ENCODE results near the gene ALOX12B. TPM values are rescaled to one million over a fixed set of nuclear protein-coding genes. Genes with fewer than 3 reads are reported as not detected.

ALOX12B gene
- total RNA-seq, 1 donor from 2014 or later = 1.4 TPM

DNA sequence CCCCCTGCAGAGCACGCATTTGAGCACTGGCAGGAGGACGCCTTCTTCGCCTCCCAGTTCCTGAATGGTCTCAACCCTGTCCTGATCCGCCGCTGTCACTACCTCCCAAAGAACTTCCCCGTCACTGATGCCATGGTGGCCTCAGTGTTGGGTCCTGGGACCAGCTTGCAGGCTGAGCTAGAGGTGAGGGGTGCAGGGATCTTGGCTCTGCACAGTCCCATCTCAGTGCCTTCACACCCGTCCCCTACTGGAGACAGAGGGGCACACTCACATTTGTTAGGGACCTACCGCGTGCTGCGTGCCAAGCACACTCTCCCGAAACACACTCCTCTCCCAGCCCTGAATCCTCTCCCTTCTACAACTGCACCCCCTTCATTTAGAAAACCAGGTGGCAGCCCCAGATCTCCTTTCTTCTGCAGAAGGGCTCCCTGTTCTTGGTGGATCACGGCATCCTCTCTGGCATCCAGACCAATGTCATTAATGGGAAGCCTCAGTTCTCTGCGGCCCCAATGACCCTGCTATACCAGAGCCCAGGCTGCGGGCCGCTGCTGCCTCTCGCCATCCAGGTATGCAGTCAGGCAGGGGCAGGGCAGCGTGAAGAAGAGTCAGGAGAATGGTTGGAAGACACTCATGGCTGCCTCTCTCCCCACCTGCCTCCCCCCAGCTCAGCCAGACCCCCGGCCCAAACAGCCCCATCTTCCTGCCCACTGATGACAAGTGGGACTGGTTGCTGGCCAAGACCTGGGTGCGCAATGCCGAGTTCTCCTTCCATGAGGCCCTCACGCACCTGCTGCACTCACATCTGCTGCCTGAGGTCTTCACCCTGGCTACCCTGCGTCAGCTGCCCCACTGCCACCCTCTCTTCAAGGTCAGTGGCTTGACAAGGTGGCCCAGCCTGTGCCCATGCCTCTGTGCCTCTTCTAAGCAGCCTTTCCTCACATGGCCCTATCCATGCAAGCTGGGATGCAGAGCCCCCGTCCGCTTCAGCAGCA, 42.4 kb downstream of the ALOX12B start:
- TF ChIP-seq, protein P1, sequence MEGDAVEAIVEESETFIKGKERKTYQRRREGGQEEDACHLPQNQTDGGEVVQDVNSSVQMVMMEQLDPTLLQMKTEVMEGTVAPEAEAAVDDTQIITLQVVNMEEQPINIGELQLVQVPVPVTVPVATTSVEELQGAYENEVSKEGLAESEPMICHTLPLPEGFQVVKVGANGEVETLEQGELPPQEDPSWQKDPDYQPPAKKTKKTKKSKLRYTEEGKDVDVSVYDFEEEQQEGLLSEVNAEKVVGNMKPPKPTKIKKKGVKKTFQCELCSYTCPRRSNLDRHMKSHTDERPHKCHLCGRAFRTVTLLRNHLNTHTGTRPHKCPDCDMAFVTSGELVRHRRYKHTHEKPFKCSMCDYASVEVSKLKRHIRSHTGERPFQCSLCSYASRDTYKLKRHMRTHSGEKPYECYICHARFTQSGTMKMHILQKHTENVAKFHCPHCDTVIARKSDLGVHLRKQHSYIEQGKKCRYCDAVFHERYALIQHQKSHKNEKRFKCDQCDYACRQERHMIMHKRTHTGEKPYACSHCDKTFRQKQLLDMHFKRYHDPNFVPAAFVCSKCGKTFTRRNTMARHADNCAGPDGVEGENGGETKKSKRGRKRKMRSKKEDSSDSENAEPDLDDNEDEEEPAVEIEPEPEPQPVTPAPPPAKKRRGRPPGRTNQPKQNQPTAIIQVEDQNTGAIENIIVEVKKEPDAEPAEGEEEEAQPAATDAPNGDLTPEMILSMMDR (IDR thresholded peaks at IDR 0.05) = no peak
- intact Hi-C loops (cut with micrococcal nuclease) = loop anchor here (5.0 kb wide), 1 partner anchor 53 kb away; no protein-coding TSS in a partner anchor
- Mint-ChIP-seq H3K4me1 (no peaks in the 10 kb centered on the region), H3K4me3 (no peak overlapping the region), H3K36me3 (ENCODE audit: low read depth) (no peaks in the 10 kb centered on the region), H3K9me3 (no peaks in the 10 kb centered on the region), H3K27ac (no peak overlapping the region), H3K27me3 (peaks cover 15% of the 10 kb centered on the region)
- ATAC-seq (ENCODE audit: low read depth) = no peak
- POLR2A ChIA-PET = no interaction called here
- CTCF ChIA-PET = interaction anchor here (1.0 kb wide), 1 partner anchor 12 kb away, joined by 3 read pairs; no protein-coding TSS in a partner anchor
- DNase-seq = no peak

DNA sequence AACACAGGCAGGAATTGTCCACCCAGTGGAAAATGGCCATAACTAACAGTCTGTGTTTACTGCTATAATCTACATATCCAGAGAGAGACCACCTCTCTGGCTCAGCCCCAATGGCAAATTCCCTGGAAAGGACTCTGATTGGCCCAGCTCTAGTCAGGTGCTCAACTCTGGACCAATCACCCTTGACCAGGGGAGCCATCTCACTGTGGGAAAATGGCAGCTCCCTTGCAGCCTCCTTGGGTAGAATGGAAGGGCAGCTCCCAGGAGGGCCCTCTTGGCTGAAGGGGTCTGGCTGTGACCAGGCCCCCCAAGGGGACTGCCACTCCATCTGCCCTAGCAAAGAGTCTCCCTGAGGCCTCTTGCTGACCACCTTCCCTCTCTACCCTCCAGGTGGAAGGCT, 45.5 kb downstream of the ALOX12B start:
- H3K4me1 Mint-ChIP-seq = peaks cover 3% of the 10 kb centered on the region
- POLR2A ChIA-PET = no interaction called here
- ATAC-seq (ENCODE audit: low read depth) (no peak), DNase-seq (no peak)
- TF ChIP-seq, protein P1 (IDR thresholded peaks at IDR 0.05) = no peak
- intact Hi-C loops (cut with micrococcal nuclease) = loop anchor here (1.0 to 5.0 kb wide), 4 partner anchors 50 to 299 kb away; no protein-coding TSS in a partner anchor
- no peak overlapping the region for H3K27ac Mint-ChIP-seq
- no peak overlapping the region for H3K4me3 Mint-ChIP-seq
- CTCF ChIA-PET = interaction anchor here (0.5 to 3.4 kb wide), 17 partner anchors 16 to 299 kb away, joined by 3 to 16 read pairs (median 4); partner anchors contain the start of gene RNF227
- no peaks in the 10 kb centered on the region for H3K9me3 Mint-ChIP-seq
- peaks cover 34% of the 10 kb centered on the region for H3K27me3 Mint-ChIP-seq
- H3K36me3 Mint-ChIP-seq (ENCODE audit: low read depth) = no peaks in the 10 kb centered on the region

DNA sequence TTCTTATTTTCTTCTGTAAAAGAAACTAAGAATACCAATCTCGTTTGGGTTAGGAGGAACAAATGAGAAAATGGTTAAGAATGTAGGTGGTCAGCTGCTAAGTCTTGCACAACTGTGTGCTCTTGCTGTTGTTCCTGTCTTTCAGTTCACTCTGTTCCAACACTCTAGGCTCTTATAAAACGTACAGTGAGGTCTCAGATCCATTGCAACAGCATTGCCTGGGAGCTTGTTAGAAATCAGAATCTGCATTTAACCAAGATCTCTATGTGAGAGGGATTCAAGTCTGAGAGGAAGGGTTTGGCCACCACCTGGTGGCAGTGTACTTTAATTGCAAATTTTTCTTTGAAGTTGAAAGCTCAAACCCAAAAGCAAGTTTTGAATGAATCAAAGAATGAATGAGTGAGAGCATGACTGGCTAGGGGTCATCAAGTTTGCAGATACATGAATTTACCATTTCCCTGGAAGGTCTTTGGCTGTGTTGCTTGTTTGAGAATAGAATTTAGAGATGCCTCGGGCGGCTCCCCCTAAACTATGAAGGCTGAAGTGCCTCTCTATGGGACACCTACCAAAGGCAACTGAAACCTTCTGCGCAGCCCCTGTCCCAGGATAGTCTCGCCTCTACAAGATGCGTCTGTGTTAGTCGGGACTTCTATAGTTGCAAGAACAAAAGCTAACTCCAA, 46.1 kb downstream of the ALOX12B start:
- intact Hi-C loops (cut with micrococcal nuclease) = loop anchor here (1.0 to 5.0 kb wide), 4 partner anchors 49 to 298 kb away; no protein-coding TSS in a partner anchor
- H3K4me3 Mint-ChIP-seq = no peak overlapping the region
- peaks cover 3% of the 10 kb centered on the region for H3K4me1 Mint-ChIP-seq
- TF ChIP-seq, protein P1 (IDR thresholded peaks at IDR 0.05) = no peak
- ChIA-PET POLR2A (no interaction called here), CTCF (interaction anchor here (0.5 to 3.4 kb wide), 17 partner anchors 16 to 299 kb away, joined by 3 to 16 read pairs (median 4); partner anchors contain the start of gene RNF227)
- H3K36me3 Mint-ChIP-seq (ENCODE audit: low read depth) = no peaks in the 10 kb centered on the region
- peaks cover 31% of the 10 kb centered on the region for H3K27me3 Mint-ChIP-seq
- H3K27ac Mint-ChIP-seq = no peak overlapping the region
- no peaks in the 10 kb centered on the region for H3K9me3 Mint-ChIP-seq
- DNase-seq (no peak), ATAC-seq (ENCODE audit: low read depth) (no peak)

DNA sequence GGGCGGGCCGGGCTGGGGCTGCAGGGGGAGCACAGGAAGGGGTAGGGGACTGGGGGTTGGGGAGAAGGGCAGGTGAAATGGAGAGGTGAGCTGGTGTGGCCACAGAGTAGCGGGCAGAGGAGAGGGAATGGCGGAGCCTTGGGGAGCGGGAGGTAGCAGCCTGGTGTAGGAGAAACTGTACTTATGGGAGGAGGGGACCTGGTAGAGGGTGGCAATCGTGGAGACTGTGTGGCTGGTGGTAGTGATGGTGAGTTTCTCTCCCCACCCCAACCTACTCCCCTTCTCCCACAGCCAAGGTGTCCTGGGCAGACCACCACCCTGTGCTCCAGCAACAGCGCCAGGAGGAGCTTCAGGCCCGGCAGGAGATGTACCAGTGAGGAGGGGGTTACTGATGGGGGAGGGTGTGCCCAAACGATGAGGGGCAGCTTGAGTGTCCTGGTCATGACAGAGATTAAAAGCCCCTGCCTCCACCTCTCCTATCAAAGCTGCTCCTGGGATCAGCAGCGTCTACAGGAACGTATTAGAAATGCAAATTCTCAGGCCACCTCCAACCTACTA, 47.8 kb downstream of the ALOX12B start:
- ATAC-seq (ENCODE audit: low read depth) = no peak
- H3K4me1 Mint-ChIP-seq = peaks cover 3% of the 10 kb centered on the region
- no peaks in the 10 kb centered on the region for H3K9me3 Mint-ChIP-seq
- peaks cover 32% of the 10 kb centered on the region for H3K27me3 Mint-ChIP-seq
- DNase-seq = no peak
- POLR2A ChIA-PET = interaction anchor here (0.5 kb wide), 1 partner anchor 1666 kb away, joined by 5 read pairs; no protein-coding TSS in a partner anchor
- no peaks in the 10 kb centered on the region for H3K36me3 Mint-ChIP-seq (ENCODE audit: low read depth)
- H3K27ac Mint-ChIP-seq = no peak overlapping the region
- no peak overlapping the region for H3K4me3 Mint-ChIP-seq
- intact Hi-C loops (cut with micrococcal nuclease) = loop anchor here (5.0 kb wide), 1 partner anchor 47 kb away; no protein-coding TSS in a partner anchor
- CTCF ChIA-PET = no interaction called here
- TF ChIP-seq, protein P1 (IDR thresholded peaks at IDR 0.05) = no peak
